ENCODE data around the gene SCLT1. TPM values are rescaled to one million over a fixed set of nuclear protein-coding genes. Genes with fewer than 3 reads are reported as not detected.

SCLT1 gene
- total and polyA plus RNA-seq, 2 of the 8 experiments (the other 6 are each of a cell fraction or from before 2014, with no cell fraction given): 4.8 to 13.1 TPM

GRCh38 chr4:128946916-128947315 is 146.4 kb downstream of the SCLT1 start:
- DNase-seq (ENCODE audit: low read depth in 1 of 2, low spot score in 2 of 2) (no peak), FAIRE-seq (no peak)
- Histone ChIP-seq H2BK120ac (replicated peaks; ENCODE audit: low read depth, low read length) (no peak overlapping the region), H4K20me1 (replicated peaks in 1 of 2; ENCODE audit: control insufficient read depth in 1 of 2, insufficient read depth in 2 of 2, low read length in 2 of 2) (no peaks in the 10 kb centered on the region), H3K36me3 (ENCODE audit: control insufficient read depth in 2 of 4, insufficient read depth in 4 of 4, low read length in 3 of 4) (no peaks in the 10 kb centered on the region; a peak in 2 of 8 replicates), H4K91ac (replicated peaks; ENCODE audit: insufficient read length, low read length) (no peak overlapping the region), H3K9me3 (ENCODE audit: insufficient read depth in 2 of 2, low read depth in 1 of 2, low read length in 1 of 2) (no peaks in the 10 kb centered on the region), H3K4me1 (replicated peaks in 1 of 4; ENCODE audit: control insufficient read depth in 3 of 4, insufficient read depth in 4 of 4, low read length in 3 of 4) (no peaks in the 10 kb centered on the region), H2AK5ac (ENCODE audit: low read depth, low read length) (no peak overlapping the region), H2BK5ac (ENCODE audit: low read depth, low read length) (no peak overlapping the region), H2BK20ac (ENCODE audit: low read length) (no peak overlapping the region), H3K56ac (replicated peaks; ENCODE audit: insufficient read length, low read depth, low read length) (no peak overlapping the region), H2BK12ac (ENCODE audit: low read depth, low read length) (no peak overlapping the region), H3K9ac (replicated peaks in 1 of 4; ENCODE audit: extremely low read depth in 1 of 4, low read depth in 3 of 4, low read length in 3 of 4) (no peak overlapping the region), H3K4me2 (ENCODE audit: insufficient read depth in 1 of 2, low read depth in 2 of 2, low read length in 2 of 2) (no peak overlapping the region), H2BK15ac (ENCODE audit: low read length) (no peak overlapping the region), H3K27me3 (replicated peaks in 1 of 4; ENCODE audit: control insufficient read depth in 3 of 4, extremely low read depth in 1 of 4, insufficient read depth in 3 of 4, low read length in 3 of 4) (no peaks in the 10 kb centered on the region), H4K8ac (ENCODE audit: extremely low read depth, insufficient read depth, low read length) (no peak overlapping the region), H3K18ac (ENCODE audit: extremely low read depth, low read length) (no peak overlapping the region), H3K79me1 (ENCODE audit: low read depth, low read length) (no peaks in the 10 kb centered on the region), H3K4me3 (ENCODE audit: extremely low read depth in 1 of 4, insufficient read depth in 2 of 4, low read depth in 3 of 4, low read length in 4 of 4) (no peak overlapping the region), H4K5ac (ENCODE audit: insufficient read length, low read depth, low read length) (no peak overlapping the region), H2AFZ (ENCODE audit: low read length) (no peak overlapping the region), H3K14ac (ENCODE audit: insufficient read length) (no peak overlapping the region), H3K23me2 (ENCODE audit: low read depth, low read length) (no peaks in the 10 kb centered on the region), H3K23ac (ENCODE audit: insufficient read length) (no peak overlapping the region), H3K79me2 (ENCODE audit: control insufficient read depth in 1 of 2, insufficient read depth in 2 of 2, low read length in 2 of 2) (no peaks in the 10 kb centered on the region), H3K27ac (ENCODE audit: low read depth, low read length) (no peak overlapping the region), H3K4ac (replicated peaks; ENCODE audit: insufficient read length, low read depth, low read length) (no peak overlapping the region)
- WGBS, 2 experiments (ENCODE audit: extremely low coverage in 1 of 2, insufficient coverage in 1 of 2, insufficient read length in 1 of 2, insufficient replicate concordance in 2 of 2, low coverage in 1 of 2, low lambda C conversion rate in 2 of 2, missing lambda C conversion rate in 1 of 2): 94% methylated on average over 3 of the region's 3 CpGs; no CpG with 5 or more reads in 1 of the 2 experiments
- ChIA-PET POLR2A (ENCODE audit: partially characterized antibody) (no interaction called here), CTCF (ENCODE audit: partially characterized antibody) (interaction anchor here (0.7 to 0.8 kb wide), 3 partner anchors 13 to 756 kb away, joined by 3 read pairs; no protein-coding TSS in a partner anchor)
- no peak for TF ChIP-seq SAP30 (IDR thresholded peaks at IDR 0.05; ENCODE audit: insufficient read depth, insufficient replicate concordance, low read length)
- TF ChIP-seq JUND (IDR thresholded peaks at IDR 0.05; ENCODE audit: low read length): no peak
- TF ChIP-seq SUZ12 (IDR thresholded peaks at IDR 0.05; ENCODE audit: low read length): no peak
- no peak for TF ChIP-seq SP1 (IDR thresholded peaks at IDR 0.05; ENCODE audit: low read depth, low read length)
- TF ChIP-seq EP300 (IDR thresholded peaks at IDR 0.05; ENCODE audit: borderline replicate concordance in 1 of 2, low read depth in 2 of 2, low read length in 2 of 2): no peak
- TF ChIP-seq RBBP5 (IDR thresholded peaks at IDR 0.05; ENCODE audit: borderline replicate concordance, low read depth, low read length): no peak
- no peak for TF ChIP-seq SRF (IDR thresholded peaks at IDR 0.05; ENCODE audit: low read depth, low read length)
- TF ChIP-seq MAX (IDR thresholded peaks at IDR 0.05): no peak
- no peak for TF ChIP-seq SIRT6 (IDR thresholded peaks at IDR 0.05; ENCODE audit: low read length)
- no peak for TF ChIP-seq TEAD4 (IDR thresholded peaks at IDR 0.05; ENCODE audit: low read depth, low read length)
- TF ChIP-seq CEBPB (IDR thresholded peaks at IDR 0.05; ENCODE audit: low read depth, low read length): no peak
- no peak for TF ChIP-seq HDAC6 (IDR thresholded peaks at IDR 0.05; ENCODE audit: low read depth, low read length)
- no peak for TF ChIP-seq POLR2AphosphoS5 (IDR thresholded peaks at IDR 0.05; ENCODE audit: low read depth, low read length)
- no peak for TF ChIP-seq JUN (IDR thresholded peaks at IDR 0.05; ENCODE audit: low read depth, low read length)
- no peak for TF ChIP-seq RFX5 (IDR thresholded peaks at IDR 0.05; ENCODE audit: borderline replicate concordance, low read depth, low read length)

All from H1 (cell line).